HG03175 (cell line): ENCODE data around the gene ZFC3H1.

Experiments used
- ATAC-seq: cut with Tn5 transposase; IDR thresholded peaks from one replicate; pipeline ENCODE4 v1.9.1; 2021; ENCODE audit warnings: mild to moderate bottlenecking, moderate library complexity; ENCODE audit not compliant: unreplicated experiment

ZFC3H1 gene

DNA sequence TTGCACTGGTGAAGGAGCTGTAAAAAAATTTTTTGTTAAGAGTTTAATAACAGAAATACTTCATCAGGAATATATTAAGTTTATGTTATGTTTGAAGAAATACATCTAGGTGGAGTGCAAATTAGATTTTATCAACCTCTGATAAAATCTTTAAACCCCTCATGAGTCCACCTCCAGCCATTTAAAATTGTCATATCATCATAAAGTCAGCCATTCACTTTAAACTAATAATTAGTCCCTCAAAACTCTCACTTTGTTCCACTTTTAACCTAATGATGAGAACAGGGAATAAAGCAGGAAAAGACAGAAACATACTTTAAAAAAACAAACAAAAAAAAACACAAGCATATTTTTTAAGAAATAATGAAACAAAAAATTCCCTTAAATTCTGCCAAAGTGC lies 25.1 kb downstream of the ZFC3H1 start:
- ATAC-seq: no peak

DNA sequence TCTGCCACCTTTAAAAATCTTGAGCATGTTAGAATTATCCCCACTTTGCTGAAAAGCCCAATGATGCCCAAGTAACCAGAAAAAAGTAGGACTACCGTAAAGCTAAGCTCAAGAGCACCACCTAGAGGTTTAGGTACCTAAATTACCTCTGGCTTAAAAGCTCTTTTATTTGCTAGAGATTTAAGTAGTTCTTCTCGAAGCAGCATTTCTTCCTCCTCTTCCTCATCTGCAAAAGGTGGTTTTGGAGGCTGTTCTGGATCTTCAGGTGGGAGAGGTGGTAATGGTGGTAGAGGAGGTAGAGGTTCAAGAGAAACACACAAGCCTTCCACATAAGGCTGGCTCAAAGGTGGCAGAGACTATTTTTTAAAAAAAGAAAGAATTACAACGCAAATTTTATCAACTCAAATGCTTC lies 26.9 kb downstream of the ZFC3H1 start:
- peak; percentile 65 for ATAC-seq

DNA sequence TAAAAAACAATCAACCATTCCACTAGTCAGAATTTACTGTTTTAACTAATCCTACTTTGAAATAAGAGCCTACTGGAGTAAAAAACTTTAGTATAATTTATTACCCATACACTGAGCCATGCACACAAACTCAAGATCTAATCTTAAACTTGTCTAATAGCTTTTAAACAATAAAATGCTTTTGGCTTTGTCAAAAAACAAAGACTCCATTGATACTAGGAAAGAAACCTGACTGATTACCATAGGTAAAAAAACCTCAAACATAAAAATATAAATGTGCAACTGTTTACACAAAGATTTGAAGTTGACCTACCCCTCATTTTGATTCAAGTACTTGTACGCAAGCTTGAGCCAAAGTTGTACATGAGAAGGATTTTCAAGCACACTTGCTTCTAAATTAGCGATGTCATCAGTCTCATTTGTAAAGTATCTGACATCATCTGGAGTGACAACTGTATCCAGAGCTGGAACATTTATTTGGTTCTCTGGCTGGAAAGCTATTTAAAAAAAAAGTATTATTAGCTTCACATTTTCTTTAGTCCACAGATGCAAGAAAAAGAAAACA lies 36.1 kb downstream of the ZFC3H1 start:
- no peak for ATAC-seq

GRCh38 chr12:71626768-71627167 lies 36.9 kb downstream of the ZFC3H1 start:
- no peak for ATAC-seq

DNA sequence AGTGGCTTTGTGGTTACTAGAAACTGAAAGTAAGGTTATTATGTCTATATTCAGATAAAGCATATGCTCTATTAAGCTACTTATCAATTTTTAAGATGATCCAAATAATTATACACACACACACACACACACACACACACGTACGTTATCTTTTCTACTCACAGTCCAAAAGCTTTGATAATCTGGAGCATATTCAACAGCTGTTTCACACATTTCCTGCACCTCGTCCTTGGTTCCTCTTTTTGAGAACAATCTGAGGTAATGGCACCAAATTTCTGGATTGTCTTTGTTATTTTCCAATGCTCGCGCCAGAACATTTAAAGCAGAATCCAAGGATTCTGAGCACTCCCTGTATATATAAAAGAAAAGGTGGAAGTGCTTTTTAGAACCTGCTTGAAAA lies 37.5 kb downstream of the ZFC3H1 start:
- ATAC-seq: peak; percentile 70

- no peak for ATAC-seq
Measured at GRCh38 chr12:71625476-71625875, 38.2 kb downstream of the ZFC3H1 start.

DNA sequence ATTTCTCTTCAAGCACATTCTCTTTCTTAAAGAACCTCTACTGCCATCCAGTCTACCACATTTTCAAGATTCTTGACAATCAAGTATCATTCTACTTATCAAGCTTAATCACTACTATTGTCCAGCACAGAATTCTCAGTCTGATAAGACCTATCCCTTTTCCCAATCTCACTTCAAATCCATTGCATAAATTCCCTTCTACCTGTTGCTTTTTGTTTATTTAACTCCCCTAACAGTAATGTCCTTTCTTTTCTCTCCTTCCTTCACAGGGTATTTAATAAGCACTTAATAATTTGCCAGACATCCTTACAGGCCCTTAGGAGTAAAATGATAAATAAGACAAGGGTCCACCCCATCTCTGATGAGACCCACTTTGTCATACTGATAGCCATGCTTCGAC lies 41.7 kb downstream of the ZFC3H1 start:
- ATAC-seq: no peak

GRCh38 chr12:71610031-71610795 lies 53.4 kb downstream of the ZFC3H1 start:
- no peak for ATAC-seq

DNA sequence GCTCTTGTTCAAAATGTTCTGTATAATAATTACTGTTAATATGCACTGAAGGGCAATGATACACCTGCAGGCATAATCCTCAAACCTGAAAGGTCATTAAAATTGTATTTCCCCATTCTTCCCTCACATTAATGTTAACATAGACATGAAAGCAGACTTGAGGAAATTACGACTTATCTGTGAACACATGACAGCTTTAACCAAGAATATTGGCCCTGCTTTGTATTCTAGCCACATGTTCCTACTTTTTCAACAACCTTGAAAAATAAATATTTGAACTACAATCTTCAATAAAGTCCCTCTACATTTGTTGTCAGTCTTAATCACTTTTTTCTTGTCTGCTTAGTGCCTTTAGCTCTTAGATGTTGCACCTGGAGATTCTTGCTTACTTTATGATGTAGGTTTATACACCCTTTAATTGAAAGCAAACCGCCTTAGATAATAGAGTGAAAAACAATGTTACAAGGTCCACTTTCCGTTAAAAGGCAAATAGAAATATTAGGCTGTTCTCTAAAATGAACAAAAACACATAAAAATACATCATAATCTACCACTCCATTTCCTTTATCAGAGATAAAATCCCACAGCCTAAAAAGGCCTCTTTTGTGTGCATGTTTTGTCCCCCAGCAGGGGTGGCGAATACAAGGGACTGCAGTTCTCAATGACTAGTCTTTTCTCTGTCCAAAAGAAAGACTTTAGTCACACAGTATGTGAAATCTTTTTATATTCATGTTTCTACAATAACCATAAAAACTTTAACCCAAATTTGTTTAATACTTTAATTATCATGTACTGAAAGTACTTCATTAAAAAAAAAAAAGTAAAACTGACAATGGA lies 55.9 kb downstream of the ZFC3H1 start:
- ATAC-seq: no peak

DNA sequence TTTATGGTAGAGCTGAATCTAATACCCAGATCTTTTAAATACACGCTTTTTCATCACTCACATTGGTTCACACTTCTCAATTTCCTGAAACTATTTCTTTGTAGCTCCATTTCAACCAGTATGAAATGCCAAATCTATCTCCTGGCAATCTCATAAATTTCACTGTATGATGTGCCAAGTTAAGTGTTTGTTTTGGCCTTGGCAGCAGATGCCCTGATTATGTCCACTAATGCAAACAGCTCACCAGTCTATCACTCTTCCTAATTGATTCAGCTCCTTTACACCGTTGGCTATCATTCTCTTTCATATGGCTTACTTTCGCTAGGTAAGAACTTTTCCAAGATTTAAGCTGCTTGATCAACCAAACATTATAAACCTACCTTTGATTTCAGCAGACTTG lies 58.6 kb downstream of the ZFC3H1 start:
- ATAC-seq: no peak

- no peak for ATAC-seq
Measured at GRCh38 chr12:71602761-71603577, 60.7 kb downstream of the ZFC3H1 start.

DNA sequence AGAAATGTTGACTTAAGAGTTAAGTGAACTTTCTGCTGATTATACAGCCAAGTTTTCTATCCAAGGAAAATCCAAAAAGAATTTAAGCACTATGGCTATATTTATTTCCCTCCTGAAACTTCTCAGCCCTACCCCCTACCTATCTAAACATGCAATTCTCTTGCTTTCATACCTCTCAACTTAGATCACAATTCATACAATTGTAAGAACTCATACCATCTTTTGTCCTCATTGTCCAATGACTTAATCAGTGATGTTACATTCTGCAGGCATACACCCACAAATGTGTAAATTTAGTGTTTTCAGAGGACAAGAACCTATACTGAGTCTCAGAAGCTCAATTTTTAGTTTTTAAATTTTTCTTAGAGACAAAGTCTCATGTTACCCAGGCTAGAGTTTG lies 62.1 kb downstream of the ZFC3H1 start:
- no peak for ATAC-seq

DNA sequence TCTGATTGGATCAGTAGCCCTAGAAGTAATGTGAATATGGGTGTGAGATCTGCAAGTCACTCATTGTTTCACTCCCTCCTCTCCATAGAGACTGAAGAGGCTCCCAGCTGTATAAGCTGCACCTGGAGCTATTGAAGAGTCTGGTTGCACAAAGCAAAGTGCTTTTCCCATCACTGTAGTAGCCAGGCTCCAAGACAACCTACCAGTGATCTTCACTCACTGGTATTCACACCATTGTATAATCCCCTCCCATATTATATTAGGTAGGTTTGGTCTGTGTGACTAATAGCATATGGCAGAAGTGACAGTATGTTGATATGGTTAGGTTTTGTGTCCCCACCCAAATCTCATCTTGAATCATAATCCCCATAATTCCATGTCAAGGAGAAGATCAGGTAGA lies 64.4 kb downstream of the ZFC3H1 start:
- ATAC-seq: no peak

DNA sequence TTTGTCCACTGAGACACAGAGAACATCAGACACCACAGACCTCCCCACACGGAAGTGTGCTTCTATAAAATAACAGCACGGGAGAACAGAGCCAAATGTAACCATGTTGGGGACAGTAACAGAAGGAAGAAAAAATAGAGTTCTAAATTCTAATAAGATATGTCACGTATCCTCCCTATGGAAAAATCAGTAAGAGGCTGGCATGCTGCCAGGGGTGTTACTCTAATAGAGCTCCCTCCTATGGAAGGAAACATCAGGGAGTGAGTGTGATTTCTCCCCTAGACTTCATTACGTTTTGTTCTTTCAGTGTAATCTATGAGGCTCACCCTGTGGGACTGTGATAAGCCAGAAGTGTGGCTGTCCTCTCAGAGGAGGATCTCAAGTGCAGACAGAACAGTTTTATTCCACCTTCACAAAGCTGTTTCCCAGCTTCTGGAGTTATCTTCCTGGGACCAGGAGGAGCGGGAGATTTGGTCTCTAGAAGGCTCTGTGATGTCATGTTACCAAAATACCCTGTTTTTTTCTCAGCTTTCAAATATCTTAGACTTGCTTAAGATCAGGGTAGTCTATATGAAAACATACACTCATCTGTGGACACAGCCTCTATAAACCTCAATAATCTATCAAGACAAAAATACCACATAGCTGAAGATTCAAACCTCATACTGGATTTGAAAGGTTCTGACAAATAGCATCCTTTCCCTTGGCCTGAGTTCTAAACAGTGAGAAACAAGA lies 69.3 kb downstream of the ZFC3H1 start:
- ATAC-seq: no peak

DNA sequence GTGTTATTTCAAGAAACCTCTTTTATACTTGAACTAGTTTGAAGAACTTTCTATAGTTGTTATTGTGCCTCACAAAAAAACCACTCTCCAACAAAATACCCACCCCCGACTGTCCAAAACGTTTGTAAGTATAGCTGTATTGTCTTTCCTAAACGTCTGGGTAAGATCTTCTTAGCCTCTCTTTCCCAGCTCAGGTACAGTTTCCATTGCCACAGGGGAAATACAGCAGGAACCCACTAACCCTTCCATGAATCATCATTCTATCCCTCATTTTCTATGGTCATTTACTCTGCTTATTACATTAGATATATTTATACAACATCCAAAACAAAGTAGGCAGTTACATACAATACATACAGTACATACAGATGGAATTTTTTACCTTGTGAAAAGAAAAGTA lies 70.8 kb downstream of the ZFC3H1 start:
- ATAC-seq: no peak

GRCh38 chr12:71591601-71592000 lies 72.0 kb downstream of the ZFC3H1 start:
- no peak for ATAC-seq

DNA sequence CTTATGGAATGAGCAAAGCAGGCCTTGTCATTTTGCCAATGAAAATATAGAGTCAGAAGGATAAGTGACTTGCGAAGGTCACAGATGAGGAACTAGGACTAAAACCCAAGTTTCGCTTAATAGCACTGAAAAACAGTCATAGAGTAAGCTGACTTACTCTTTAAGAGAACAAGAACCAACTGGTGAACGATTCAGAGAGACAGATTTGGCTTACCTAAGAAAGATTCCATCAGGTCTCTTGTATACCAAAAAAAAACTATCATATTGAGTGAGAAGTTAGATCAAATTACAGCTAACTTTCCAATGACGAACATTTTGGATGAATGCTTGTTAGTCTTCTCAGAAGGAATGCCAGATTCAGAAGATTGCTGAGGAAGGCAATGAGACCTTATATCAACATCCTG lies 74.2 kb downstream of the ZFC3H1 start:
- no peak for ATAC-seq

DNA sequence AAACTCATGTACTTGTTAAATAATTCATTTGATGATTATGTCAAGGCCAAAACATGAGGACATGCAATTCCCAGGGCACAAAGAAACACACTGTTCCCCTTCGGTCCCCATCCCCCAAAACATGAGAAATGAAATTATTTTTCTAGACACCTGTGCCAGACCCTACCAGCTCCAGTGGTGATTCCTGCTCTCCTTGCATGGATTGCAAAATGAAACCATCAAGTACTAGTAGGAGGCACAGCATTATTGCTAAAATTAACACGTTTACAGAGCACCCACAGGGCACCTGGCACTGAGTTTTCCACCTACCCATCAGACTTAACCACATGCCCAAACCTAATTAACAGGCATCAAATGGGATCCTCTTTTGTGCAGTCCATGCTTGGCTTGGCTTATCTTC lies 76.6 kb downstream of the ZFC3H1 start:
- ATAC-seq: no peak

- ATAC-seq: no peak
Measured at GRCh38 chr12:71585218-71585617, 78.4 kb downstream of the ZFC3H1 start.

DNA sequence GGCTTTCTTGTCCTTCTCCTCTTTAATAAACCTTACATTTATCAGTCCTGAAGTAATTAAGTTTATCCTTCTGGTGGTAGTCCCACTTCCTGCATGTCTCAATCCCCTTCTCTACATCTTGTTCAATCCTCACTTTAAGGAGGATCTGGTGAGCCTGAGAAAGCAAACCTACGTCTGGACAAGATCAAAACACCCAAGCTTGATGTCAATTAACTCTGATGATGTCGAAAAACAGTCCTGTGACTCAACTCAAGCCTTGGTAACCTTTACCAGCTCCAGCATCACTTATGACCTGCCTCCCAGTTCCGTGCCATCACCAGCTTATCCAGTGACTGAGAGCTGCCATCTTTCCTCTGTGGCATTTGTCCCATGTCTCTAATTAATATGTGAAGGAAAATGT lies 79.3 kb downstream of the ZFC3H1 start:
- no peak for ATAC-seq
